SK-MEL-5 (cell line): ENCODE measurements around the gene VASH1. TPM values are rescaled to one million over a fixed set of nuclear protein-coding genes. Genes with fewer than 3 reads are reported as not detected.

Source experiments
- DNase-seq: peaks from one replicate; pipeline ENCODE4 v3.0.0-alpha.2; 2016; ENCODE audit warnings: low read depth, low spot score
- in situ Hi-C: cut with HindIII; loops from 2 replicates; pipeline ENCODE4 v1.10.0; 2016; ENCODE audit warnings: low sequenced_read_pairs, high pct_unique_total_duplicates, low pct_unique_long_range_greater_than_20kb
- total RNA-seq: library from RNA; depleted of rRNA; stranded (reverse); fragments of >200 nt; shearing (Covaris generic); gene quantifications from 2 replicates; pipeline ENCODE4 v1.2.3, GENCODE V29; 2014

Gene VASH1
- total RNA-seq, 1 experiment from 2014 or later: 1.9 TPM

- no peak for DNase-seq
- in situ Hi-C loops: no loop called here
Measured at GRCh38 chr14:76808990-76809389, 47.7 kb downstream of the VASH1 start.

DNA sequence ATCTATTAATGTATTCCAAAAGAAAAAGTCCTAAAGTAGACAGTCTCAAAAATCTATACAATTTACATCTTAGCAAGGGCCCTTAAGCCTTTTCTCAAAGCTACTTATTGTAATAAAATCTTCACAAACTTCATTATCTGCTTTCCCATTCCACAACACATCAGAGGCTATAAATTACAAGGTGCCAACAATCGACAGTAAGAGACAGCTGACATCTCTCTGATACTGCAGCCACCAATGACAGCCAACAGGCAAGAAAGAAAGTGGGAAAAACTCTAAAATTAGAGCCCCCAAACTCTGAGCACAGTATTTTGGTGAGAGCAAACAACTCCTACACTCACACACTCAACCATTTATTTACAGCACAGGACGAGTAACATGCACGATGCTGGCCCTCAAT is 49.3 kb downstream of the VASH1 start:
- in situ Hi-C loops: no loop called here
- no peak for DNase-seq

GRCh38 chr14:76810953-76811400 is 49.7 kb downstream of the VASH1 start:
- peak; percentile 52 for DNase-seq
- in situ Hi-C loops: no loop called here

DNA sequence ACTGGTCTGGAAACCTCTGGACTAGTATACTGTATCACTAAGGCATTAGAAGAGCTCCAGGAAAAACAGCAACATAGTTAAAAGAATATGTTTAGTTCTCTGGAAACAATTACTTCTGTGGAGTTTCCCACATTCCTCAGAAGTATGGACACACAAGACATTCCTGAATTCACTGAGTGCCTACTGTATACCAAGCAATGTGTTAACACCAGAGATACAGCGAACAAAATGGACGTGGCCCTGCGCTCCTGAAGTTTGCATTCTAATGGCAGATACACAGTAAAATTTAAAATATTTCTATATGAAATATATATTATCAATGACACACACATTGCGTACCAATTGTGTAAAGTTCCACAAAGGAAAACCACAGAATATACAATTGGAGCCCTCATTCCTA is 50.3 kb downstream of the VASH1 start:
- DNase-seq: no peak
- in situ Hi-C loops: no loop called here

GRCh38 chr14:76812093-76812421 is 50.8 kb downstream of the VASH1 start:
- DNase-seq: no peak
- in situ Hi-C loops: no loop called here

GRCh38 chr14:76812422-76813383 is 51.4 kb downstream of the VASH1 start, which contains the start of gene ANGEL1:
TSS of gene ANGEL1 (minus strand) at chr14:76812882. CDS start at chr14:76812827, 55 bp downstream.
- in situ Hi-C loops: no loop called here
- peak; percentile 91 for DNase-seq

DNA sequence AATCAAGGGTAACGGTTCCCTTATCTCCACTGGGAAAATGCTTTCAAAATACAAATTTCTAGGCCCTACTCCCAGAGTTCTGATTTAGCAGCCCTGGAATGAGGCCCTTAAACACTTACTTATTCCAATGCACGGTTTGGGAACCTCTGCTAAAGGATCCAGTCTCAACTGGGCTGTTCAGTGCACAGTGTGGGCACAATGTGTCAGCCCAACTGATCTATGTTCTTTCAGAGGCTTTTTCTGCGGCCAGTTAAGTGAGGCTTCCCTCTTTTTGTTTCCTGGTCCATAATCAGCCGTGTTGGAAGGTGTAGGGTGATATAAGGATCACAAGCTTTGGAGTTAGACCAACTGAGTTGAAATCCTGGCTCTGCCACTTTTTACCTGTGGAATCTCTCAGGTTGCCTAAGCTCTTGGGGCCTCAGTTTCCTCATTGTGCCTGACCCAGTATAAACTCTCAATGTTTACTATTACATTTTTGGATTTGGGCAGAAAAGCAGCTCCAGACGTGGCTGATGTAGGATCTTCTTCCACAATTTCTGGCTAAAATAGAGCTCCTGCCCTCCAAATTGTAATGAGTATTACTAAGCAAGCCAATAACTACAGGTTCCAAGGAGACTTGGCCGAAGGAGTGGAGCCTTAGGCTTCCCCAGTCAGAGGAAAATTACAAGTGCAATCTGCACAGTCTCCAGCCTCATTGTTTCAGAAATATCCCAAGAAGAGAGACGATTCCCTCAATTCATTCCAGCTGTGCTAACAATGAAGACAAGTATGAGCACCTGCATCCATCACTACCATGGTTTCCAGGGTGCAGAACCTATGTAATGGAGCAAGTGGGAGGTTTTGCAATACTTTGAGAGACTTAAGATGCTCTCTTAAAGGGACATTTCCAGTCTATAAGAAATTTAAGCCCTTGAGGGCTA is 53.7 kb downstream of the VASH1 start:
- in situ Hi-C loops: no loop called here
- DNase-seq: no peak

DNA sequence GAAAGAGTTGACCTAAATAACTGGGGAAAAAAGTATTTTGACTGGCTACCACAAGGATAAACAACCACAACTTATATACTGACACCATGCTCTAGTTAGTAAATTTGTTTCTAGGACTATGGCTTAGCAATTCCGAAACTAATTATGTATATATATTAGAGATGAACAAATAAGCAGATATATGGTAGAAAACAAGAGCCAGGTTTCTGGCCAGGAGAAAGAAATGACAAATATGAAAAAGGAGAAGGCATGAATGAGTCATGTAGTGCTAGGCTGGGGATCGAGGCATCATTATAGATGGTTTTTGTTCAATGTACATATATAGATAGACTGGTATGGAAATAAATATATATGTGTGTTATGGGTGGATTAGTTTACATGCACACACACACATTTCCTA is 59.4 kb downstream of the VASH1 start:
- in situ Hi-C loops: no loop called here
- no peak for DNase-seq

- no peak for DNase-seq
- in situ Hi-C loops: no loop called here
Measured at GRCh38 chr14:76826122-76826521, 64.9 kb downstream of the VASH1 start, which contains the start of gene LRRC74A. TSS of gene LRRC74A (plus strand) at chr14:76826408. CDS start at chr14:76826698, 290 bp downstream.

- DNase-seq: no peak
- in situ Hi-C loops: no loop called here
Measured at GRCh38 chr14:76827696-76828296, 66.5 kb downstream of the VASH1 start.

DNA sequence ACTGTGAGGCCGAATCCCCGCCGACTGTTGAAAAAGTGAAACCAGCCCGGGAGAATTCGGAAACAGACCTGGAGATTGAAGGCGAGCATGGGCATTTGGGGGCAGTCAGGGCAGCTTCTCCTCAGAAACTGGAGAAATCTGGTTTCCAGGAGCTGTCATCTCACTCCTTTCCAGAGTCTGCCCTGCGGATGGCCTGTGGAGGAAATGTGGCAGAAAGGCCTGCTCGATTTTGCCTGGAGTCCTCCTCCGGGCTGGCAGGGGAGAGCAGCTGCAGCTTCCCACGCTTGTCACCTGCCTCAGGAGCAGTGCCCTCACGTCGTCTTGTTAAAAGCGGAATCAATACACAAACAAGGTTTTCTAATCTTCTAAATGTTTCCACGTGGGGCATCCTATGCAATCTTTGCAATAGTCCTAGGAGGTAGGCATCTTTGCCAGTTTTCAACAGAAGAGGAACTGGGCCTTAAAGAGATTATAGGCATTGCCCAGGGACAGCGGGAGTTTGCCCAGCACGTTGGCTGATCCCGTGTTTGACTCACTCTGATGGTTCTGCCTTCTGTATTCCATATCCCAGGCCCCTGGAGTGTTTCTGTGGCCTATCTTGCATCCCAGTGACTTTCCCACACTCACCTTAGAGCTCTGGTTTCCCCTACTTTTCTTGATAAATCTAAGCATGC is 67.2 kb downstream of the VASH1 start:
- in situ Hi-C loops: no loop called here
- DNase-seq: no peak

DNA sequence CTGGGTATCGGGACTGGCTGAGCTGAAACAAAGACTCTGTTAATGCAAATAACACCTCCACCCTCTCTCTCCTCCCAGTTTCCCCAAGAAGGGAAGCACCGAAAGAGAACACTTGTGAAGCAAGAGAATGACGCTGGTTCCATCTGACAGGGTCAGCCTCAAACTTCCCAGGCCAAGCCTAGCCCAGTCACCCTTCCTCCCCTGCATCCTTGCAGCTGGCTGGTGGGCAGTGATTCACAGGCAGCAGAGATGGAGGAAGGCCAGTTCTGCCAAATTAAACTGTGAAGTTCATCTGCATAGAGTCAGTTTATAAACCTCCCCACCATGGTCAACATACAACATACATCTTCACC is 67.7 kb downstream of the VASH1 start:
- in situ Hi-C loops: no loop called here
- no peak for DNase-seq

DNA sequence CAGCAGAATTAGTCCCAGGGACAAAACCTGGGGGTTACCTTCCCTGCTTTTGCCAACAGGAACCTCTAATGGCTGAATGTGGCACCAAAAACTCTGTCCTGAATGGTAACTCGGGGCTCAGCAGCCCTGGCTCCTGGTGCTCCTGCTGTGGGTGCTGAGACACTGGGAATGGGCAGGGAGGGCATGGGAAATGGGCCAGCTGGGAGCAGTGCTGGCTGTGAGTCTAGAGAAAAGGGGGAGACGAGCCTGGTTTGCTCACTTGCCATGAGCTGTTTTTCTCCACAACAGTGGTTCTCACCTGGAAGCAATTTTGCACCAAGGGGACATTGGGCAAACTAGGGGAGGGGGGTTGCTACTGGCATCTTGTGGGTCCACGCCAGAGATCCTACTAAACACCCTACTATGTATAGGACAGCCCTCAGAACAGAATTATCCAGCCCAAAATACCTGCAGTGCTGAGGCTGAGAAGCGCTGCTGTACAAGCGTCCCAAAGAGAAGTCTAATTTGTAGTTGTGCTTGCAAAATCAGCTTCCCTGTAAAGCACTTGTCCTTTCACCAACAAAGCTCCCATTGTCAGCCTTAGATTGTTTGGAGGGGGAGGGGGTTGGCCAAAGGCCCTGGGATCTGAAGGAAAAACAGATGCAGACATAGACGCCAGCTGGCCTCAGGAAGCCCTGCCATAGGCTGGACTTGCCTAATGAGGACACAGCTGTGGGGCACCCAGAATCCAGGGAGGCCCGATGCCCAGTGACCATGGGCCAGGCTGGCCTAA is 68.6 kb downstream of the VASH1 start:
- in situ Hi-C loops: no loop called here
- peak; percentile 81 for DNase-seq

DNA sequence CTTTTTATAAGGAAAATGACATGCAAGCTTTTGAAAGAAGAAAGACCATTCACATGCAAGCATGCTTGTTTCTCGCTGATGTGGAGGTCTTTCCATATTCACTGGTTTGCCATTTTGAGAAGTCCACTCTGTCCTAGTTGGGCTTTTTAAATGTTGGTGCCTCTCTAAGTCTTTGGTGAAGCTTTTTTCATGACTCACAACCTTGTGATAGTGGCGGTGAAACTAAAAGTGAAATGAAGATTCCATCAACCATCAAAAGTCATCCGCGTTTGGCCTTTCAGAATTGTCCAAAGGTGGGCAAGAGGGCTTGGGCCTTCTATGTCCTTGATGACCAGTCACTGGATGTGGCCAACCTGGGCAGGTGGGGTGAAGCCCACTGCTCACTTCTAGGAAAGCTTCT is 69.3 kb downstream of the VASH1 start:
- DNase-seq: no peak
- in situ Hi-C loops: no loop called here

DNA sequence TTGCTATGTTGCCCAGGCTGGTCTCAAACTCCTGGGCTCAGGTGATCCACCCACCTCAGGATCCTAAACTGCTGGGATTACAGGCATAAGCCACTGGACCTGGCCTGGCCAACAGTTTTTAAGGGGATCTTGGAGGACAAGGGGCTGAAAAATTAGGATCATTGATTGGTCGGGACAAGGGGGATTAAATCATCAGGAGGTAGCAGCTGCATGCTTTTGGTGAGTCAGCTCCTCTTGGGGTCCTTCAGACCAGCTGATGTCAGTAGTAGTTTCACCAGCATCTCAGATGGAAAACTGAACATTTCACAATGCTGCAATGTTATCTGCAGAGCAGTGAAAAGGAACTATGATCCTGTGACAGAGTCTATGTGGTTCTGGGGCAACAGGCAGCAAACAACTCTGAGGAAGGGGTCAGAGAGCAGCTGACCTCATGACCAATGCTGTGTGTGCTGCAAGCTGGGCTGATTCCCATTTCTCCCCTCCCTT is 71.3 kb downstream of the VASH1 start:
- DNase-seq: no peak
- in situ Hi-C loops: no loop called here
